Hepatocyte (in vitro differentiated cells): Measurements from ENCODE around the gene TSKS.

Source experiments
- EZH2 ChIP-seq: fragments of 200-600 bp; sonication (generic); IDR thresholded peaks from 2 replicates; pipeline ENCODE4 v1.6.1; 2016; ENCODE audit warnings: antibody characterized with exemption, mild to moderate bottlenecking, borderline replicate concordance
- EZH2phosphoT487 ChIP-seq: fragments of 200-600 bp; sonication (generic); IDR thresholded peaks from one replicate; pipeline ENCODE4 v1.6.1; 2018; ENCODE audit warnings: antibody characterized with exemption, mild to moderate bottlenecking, low read depth, moderate library complexity; ENCODE audit not compliant: unreplicated experiment, severe bottlenecking
- TF ChIP-seq, protein P1 (sequence below): fragments of 200-600 bp; sonication (generic); IDR thresholded peaks from 2 replicates; pipeline ENCODE4 v1.5.1; 2016; ENCODE audit warnings: antibody characterized with exemption, mild to moderate bottlenecking; ENCODE audit not compliant: poor library complexity

DNA sequence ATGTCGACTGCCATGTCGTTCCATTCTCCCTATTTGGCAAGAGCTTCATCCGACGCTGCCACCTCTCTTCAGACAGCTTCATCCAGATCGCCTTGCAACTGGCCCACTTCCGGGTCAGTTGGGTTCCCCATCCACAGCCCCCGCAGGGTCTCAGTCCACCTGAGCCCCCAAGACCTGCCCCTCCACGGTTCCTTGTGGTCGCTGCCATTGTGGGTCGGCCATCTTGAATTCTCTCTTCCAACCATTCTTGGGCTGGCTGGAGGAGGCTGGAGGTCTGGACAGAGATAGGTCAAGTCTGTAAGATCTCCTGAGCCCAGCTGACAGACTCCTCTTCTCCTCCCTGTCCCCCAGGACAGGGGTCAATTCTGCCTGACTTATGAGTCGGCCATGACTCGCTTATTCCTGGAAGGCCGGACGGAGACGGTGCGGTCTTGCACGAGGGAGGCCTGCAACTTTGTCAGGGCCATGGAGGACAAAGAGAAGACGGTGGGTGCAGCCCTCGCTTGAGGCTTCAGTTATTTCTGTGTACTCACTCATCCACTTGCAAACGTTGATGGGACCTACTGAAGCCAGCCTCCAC is 52.6 kb downstream of the TSKS start:
- TF ChIP-seq, protein P1, sequence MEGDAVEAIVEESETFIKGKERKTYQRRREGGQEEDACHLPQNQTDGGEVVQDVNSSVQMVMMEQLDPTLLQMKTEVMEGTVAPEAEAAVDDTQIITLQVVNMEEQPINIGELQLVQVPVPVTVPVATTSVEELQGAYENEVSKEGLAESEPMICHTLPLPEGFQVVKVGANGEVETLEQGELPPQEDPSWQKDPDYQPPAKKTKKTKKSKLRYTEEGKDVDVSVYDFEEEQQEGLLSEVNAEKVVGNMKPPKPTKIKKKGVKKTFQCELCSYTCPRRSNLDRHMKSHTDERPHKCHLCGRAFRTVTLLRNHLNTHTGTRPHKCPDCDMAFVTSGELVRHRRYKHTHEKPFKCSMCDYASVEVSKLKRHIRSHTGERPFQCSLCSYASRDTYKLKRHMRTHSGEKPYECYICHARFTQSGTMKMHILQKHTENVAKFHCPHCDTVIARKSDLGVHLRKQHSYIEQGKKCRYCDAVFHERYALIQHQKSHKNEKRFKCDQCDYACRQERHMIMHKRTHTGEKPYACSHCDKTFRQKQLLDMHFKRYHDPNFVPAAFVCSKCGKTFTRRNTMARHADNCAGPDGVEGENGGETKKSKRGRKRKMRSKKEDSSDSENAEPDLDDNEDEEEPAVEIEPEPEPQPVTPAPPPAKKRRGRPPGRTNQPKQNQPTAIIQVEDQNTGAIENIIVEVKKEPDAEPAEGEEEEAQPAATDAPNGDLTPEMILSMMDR, result no peak
- TF ChIP-seq EZH2phosphoT487, result no peak
- TF ChIP-seq EZH2, result no peak
